DLD1 (cell line): ENCODE results near the gene SPON1.
"Not testable (repeated sequence)": the region's sequence is repeated elsewhere in the genome, so short reads cannot be mapped to it uniquely, and the experiment has no call there.

ENCODE experiments used
- in situ Hi-C: cut with HindIII; loops from 2 replicates; pipeline ENCODE4 v1.10.0; 2017; ENCODE audit warnings: low sequenced_read_pairs

The SPON1 gene

DNA sequence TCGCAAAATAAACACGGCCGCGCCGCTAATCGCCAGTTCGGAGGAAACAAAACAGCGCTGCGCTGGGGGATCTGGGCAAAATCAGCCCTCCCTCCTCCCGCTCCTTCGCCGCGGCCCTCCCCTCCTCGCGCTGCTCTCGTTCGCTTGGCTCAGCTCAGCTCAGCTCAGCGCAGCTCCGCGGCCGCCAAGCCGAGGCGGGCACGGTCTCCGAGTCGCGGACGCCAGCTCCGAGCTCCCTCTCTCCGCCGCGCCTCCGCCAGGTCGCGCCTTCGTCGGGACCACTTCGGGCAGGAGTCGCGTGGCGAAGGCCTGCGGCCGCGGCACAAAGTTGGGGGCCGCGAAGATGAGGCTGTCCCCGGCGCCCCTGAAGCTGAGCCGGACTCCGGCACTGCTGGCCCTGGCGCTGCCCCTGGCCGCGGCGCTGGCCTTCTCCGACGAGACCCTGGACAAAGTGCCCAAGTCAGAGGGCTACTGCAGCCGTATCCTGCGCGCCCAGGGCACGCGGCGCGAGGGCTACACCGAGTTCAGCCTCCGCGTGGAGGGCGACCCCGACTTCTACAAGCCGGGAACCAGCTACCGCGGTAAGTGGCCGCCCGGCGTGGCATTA, at the start of gene SPON1:
SPON1 (plus strand) TSS at position 162 of the 607 bp plus-strand sequence; CDS start at position 344, 182 bp downstream.
- in situ Hi-C loops: no loop called here

DNA sequence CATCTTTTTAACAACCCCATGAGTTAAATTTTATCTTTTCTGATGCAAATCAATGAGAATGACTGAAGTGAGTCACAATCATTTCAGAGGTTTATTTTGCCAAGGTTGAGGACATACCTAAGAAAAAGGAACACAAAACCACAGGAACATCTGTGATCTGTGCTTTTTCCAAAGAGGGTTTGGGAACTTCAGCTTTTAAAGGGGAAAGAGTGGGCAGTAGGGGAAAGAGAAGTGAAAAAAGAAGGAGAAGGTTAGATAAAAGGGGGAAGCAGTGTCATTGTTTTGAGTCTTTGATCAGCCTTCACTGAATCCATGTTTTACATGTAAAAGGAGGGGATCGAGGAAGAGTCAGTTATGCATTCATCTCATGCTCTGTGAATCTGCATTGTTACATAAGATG, 45.3 kb upstream of the SPON1 start:
- in situ Hi-C loops: no loop called here

DNA sequence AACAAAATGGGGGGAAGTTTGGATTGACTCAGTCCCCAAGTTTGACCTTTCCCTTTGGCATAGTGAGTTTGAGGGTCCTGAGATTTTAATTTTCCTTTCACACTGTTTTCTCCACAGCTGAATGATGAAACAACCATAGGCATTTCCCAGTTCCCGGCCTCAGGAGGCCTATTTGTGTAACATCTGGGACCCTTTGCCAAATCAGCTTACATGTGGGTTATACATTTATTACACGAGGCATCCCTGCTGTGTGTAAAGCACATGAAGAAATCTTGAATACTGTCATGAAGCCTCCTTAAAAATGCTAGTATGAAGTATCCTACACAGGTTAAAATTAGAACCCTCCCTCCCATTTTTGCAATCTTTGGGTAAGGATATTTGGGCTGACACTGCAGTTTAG, 44.6 kb upstream of the SPON1 start:
- in situ Hi-C loops: no loop called here

DNA sequence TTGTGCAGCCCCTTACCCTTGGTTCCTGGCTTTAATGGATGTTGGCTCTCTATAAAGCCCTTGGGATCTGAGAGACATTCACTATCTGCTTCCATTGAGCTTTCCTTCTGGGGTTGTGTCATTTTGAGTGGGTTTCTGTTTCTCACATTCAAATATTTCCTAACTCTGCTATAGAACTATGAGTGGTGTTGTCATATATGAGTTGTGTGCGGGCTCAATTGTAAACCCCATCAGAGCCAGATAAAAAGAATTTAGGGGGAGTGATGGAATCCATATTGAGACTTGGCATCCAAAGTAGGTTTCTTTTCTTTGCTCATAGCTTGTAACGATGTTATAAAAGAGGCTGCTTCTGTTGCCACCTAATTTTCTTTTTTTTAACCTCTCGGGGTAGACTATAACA, 41.8 kb upstream of the SPON1 start:
- in situ Hi-C loops: no loop called here

DNA sequence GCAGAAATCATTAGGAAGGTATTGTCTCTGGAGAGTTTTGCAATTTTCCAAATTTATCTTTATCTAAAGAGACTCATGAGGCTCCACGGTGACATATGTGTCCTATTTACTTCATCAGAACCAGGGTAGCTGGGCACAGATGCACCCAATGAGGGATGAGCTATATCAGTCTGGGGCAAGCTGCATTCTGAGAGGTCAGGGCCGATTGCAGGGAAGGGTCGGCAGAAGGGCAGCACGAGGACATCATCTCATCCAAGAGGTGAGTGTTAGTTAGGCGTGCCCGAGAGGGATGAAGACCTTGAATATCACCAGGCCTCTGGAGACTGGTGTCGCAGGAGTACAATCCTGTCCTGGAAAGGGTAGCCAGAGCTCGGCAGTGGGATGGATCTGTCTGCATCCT, 41.0 kb upstream of the SPON1 start:
- in situ Hi-C loops: no loop called here

DNA sequence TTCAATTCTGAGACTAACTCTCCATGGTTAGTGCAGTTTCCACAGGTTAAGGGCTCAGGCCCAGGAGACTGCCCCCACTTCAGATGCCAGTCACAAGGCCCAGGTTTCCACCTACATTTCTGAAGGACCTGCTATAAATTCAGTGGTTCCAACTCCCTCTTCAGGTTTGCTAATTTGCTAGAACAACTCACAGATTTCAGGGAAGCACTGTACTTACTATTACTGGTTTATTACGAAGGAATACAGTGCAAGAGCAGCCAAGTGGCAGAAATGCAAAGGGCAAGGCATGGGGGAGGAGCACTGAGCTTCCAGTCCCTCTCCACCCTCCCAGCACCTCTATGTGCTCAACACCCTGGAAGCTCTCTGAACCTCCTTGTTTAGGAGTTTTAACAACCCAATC, 39.3 kb upstream of the SPON1 start:
- in situ Hi-C loops: no loop called here

DNA sequence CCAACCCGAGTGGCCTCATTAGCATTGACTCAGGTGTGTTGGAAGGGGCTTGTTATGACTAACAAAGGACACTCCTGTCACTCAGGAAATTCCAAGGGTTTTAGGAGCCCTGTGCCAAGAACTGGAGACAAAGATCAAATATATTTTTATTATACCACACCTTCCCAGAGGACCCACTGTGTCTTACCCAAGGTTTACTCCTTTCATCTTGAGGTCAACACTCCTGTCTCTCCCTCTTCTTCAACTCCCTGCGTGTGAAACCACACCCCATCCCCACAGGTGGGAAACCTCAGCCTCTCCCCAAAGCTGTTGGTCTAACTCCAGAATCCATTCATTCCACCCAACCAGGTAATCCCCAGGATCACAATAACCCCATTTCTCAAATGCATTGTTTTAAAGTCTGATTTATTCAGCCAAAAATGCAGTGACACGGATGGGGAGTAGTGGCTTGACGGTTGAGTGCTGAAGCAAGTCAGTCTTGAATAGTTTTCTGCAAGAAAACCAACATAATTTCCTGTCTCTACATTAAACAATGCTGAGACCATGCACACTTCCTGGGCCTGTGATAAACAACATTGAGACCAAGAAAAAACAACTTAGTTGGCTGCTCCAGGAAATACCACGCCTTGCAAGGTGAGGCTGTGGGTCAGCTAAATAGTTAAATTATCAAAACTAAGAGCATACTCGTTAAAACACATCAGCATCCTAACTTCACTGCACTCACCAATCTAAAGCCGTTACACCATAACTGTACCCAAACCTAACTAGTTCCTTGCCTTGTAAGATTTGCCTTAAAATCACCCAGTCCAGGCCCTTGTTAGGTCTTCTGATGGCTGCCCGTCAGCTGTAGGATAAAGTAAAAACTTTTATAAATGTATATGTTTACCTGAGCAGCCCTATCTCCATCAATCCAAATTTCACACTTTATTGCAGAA, 38.5 kb upstream of the SPON1 start:
- in situ Hi-C loops: no loop called here

DNA sequence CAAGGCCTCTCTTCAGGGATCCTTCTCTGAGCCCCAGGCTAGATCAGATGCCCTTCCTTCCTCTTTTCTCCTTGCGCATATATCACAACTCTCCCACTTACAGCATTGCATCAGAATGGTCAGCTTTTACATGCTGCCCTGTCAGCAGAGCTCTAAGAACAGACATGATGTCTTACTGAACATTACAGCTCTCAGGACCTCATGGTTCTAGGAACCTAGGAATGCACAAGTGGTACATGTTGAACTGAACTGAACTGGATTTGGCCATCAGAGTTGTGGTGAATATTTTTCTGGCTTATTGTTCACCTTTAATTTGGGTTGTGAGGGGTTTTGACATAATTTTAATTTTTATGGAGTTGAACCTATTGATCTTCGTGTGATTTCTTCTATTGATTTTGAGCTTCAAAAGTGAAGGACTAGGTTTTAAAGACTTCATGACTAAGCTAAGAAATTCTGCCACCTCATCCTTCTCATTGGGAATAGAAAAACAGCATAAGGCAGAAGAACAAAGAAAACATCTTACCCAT, 37.7 kb upstream of the SPON1 start:
- in situ Hi-C loops: no loop called here

DNA sequence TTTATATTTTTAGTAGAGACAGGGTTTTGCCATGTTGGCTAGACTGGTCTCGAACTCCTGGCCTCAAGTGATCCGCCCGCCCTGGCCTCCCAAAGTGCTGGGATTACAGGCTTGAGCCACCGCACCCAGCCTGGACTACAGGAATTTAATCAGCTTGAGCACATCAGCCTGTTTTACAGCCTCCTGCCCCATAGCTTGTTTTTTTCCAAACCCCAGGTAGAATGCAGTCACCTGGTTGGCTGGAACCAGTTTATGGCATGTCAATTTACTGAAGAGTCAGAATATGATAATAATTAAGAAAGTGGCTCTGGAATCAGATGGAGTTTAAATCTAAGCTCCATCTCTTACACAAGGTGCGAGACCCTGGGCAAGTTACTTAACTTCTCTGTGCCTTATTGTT, 36.2 kb upstream of the SPON1 start:
- in situ Hi-C loops: not testable (repeated sequence)

DNA sequence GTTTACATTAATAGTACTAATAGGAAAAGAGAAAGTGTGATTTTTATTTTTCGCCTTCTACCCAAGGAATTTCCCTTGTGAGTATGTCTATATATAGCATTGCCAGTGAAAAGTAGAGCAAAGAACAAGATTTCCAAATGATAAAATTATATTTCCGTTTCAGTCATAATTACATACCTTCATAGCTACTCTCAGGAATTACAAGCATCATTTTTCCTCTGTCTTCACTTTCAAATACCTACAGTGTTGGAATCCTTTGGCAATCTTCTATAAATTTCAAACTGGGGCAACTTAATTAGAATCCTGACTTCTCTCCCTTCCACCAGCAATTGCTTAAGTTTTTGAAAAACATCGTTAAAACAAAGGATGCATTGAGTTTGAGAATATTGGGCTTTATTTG, 35.5 kb upstream of the SPON1 start:
- in situ Hi-C loops: no loop called here

DNA sequence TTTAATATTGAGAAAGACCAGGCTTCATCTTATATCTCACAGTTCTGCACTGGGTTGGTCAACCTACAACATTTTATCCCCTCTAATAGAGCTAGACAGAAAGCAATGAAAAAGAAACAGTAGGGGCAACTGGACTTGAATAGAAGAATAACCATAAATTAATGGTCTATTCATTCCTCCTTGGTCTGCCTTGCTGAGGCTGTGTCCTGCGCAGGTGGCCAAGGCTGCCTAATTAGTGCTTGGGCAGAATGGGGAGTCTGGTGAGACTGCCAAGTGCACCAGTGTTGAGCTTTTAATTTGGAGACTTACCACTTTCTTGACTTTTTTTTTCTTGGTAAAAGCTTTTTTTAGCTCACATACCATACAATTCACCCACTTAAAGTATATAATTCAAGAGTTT, 35.0 kb upstream of the SPON1 start:
- in situ Hi-C loops: no loop called here

DNA sequence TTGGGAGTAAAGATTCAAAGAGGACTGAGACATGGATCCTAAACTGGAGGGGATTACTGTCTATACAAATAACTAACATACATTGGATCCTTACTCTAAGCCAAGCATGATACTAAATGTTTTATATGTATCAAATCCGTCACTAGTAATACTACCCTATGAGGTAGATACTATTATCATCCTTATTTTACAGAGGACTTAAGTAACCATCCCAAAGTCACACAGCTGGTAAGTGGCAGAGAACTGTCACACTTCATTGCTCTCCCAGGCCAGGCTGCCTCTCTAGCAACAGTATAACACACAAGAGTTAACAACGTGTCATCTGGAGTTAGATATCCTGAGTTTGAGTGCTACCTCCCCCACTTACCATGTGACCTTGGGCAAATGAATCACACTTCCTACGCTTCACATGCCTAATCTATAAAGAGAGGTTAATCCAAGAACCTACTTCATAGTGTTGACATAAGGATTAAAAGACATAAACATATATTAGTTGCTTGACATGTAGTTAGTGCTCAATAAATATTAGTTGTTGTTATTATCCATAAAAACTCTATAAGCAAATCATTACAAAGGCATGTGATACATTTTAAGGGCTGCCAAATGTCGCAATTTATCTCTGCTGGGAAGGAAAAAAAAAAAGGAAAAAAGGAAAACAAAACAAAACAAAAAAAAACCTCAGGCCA, 33.8 kb upstream of the SPON1 start:
- in situ Hi-C loops: no loop called here

DNA sequence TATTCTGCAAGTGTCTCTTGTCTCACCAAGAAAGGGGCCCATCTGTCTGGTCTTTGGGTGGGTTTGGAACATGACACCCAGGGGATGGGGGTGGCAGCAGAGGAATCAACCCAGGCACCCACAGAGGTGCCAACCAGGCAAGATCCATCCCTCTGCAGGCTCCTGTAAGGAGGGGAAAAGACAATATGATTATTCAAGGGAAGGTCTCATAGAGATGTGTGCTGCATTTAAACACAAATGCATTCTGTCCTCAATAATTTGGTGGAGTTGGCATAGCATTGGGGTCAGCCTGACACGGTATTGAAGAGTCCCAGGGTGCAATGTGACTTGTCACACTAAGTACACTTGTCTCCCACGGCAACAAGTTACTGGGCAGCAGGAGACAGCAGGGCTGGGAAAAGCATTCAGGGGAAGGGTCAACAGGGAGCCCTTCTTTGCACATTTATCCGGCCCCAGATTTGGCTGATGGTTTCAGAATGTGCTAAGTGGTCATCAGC, 33.1 kb upstream of the SPON1 start:
- in situ Hi-C loops: no loop called here

DNA sequence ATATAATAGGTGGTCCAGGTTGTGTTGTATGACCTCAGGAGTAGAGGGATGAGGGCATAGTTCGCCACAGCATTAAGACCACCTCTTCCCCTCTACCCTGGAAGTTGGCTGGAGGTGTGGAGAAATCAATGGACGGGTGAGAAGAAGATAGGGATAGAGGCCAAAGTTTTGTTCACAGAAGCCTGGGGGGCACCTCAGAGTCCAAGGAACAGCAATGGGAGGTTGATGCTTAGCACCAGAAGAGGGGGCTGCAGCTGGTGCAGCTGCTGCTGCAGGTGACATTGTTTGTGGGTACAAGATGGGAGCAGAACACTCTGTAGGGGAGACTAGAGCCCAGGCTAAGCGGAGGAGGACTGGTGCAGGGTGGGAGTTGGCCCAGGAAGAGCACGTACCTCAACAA, 31.2 kb upstream of the SPON1 start:
- in situ Hi-C loops: no loop called here

DNA sequence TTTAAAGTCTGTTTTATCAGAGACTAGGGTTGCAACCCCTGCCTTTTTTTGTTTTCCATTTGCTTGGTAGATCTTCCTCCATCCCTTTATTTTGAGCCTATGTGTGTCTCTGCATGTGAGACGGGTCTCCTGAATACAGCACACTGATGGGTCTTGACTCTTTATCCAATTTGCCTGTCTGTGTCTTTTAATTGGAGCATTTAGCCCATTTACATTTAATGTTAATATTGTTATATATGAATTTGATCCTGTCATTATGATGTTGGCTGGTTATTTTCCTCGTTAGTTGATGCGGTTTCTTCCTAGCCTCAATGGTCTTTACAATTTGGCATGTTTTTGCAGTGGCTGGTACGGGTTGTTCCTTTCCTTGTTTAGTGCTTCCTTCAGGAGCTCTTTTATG, 25.4 kb upstream of the SPON1 start:
- in situ Hi-C loops: not testable (repeated sequence)

DNA sequence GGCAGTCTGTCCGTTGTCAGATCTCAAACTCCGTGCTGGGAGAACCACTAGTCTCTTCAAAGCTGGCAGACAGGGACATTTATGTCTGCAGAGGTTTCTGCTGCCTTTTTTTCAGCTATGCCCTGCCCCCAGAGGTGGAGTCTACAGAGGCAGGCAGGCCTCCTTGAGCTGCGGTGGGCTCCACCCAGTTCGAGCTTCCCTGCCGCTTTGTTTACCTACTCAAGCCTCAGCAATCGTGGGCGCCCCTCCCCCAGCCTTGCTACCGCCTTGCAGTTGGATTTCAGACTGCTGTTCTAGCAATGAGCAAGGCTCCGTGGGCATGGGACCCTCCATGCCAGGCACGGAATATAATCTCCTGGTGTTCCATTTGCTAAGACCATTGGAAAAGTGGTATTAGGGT, 23.7 kb upstream of the SPON1 start:
- in situ Hi-C loops: not testable (repeated sequence)

DNA sequence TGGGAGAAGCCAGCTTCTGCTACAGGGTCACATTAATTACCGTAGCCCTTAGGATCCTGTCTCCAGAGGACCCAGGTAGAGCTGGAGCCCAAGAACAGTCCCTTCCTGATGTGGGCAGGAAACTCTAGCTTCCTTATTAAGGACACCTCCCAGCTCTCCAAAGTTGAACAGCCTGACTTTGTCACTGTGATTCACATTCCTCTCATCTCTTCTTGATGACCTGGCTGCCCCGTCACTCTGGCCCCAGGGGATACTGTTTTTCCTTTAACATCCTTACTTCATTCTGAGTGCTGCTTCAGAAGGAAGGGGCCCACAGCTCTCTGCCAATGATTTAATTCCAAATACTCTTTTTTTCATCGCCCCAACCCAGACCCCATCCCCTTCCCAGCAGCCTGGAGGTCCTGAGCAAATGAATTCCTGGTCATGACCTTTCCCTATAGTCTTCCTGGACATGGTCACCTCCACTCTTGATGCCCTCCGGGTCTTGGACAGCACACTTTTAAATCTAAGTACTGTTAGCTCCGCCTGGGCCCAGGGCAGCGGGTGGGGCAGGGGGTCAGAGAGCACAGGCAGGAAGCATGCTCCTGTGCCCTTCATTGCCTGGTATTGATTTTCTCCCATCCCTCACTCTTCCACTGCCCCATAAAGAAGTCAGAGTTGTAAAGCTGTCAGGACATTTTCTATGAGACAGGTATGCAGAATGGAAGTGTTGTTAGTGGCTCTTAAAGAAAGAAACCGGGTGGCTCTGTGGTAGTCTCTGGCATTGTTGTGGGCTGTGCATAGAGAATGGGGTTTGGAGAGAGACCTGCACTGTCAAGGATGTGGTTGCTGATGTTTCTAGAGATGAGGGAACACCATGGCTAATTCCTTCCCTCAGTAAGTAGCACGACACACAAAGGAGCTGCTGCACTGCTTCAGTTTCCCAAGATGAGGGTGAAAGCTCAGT, 22.3 kb upstream of the SPON1 start:
- in situ Hi-C loops: no loop called here

DNA sequence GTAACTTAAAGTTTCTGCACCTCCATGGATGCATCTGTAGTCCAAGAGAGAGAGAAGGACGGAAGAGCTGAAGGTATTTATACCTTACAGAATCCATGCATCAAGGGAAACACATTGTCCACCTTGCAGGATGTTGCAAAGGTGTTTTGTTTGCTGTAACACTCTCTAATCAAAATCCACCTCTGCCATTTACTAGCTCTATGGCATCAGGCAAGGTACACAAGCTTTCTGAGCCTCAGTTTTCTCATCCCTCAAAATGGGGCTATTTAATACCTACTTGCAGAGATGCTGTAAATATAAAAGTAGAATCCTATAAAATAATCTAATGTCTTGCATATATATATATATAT, 21.6 kb upstream of the SPON1 start:
- in situ Hi-C loops: no loop called here

DNA sequence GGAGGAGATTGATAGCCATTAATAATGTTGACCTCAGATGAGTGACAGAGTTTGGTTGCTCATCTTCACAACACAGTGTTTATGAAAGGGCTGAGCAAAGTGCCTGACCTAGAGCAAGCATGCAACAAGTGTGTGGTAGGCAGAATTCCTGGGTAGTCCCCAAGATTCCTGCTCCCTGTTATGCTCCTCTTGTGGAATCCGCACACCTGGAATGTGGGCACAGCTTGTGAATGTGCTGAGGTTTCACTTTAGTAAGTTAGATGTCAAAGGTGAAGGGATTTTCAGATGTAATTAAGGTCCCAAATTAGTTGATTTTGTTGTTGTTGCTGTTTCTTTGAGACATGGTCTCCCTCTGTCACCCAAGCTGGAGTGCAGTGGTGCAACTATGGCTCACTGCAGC, 20.7 kb upstream of the SPON1 start:
- in situ Hi-C loops: no loop called here

DNA sequence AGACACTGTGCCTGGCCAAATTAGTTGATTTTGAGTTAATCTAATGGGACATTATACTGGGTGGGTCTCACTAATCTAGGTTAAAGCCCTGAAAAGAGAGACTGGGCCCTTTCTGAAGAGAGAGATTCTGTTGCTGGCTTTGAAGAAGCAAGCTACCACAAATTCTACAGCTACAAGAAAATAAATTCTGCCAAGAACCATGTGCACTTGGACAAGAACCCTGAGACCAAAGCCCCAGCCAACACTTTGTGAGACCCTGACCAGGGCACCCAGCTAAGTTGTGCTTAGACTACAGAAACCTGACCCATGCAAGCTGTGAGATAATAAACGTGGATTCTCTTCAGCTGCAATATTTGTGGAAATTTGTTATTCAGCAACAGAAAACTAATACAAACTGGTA, 20.1 kb upstream of the SPON1 start:
- in situ Hi-C loops: no loop called here
